Measurements from ENCODE around the gene ADAMTSL1.

Gene ADAMTSL1

DNA sequence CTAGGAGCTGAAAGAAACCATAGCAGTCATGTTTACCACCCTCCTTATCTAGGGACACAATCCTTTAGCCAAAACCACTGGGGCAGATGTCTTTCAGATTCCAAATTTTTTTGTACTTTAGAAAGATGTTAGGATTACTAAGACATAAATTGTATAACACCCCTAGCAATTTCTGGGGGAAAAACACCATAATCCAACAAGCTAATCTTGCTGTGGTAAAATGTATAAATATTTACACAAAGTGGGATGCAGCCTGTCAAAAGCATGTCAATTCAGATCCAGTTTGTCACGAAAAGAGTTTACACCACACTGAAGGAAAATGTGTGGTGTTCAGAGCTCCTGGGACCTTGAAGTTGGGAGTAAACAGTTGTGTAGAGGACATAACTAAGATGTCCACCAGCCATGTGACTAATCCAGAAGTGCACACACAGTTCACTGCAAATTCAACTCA lies 274.3 kb downstream of the ADAMTSL1 start:
- DNase-seq: no peak

DNA sequence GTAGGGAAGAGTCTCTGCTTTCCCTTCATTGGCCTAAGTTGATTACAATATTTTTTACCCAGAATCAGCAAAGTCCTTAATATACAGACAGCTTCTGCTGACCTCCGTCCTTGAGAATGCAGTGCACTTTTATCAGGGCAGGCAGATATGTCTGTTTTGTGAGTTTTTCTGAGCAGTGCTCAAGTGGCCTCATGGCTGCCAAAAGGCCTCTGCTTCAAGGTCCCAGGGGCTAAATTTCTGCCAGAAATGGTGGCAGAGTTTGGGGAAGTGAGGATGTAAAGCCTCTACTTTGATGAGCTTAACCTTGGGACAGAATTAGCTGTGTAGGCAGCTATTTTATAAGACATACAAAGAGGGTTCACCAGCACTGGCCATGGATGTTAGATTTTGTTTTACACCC lies 275.8 kb downstream of the ADAMTSL1 start:
- no peak for DNase-seq

DNA sequence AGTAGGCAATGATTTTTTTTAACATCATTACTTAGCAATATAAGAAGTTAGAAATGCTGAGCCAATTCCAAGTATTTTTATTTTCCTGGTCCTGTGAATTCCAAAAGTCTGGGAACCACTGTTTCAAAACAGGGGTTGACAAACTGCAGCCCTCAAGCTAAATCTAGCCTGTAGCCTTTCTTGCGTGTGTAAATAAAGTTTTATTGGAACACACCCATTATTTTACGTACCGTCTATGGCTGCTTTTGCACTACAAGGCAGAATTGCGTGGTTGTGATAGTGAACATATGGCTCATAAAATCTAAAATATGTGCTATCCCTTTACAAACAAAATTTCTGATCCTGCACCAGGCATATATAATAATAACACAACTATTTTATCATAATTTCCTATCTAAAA lies 280.0 kb downstream of the ADAMTSL1 start:
- no peak for DNase-seq

DNA sequence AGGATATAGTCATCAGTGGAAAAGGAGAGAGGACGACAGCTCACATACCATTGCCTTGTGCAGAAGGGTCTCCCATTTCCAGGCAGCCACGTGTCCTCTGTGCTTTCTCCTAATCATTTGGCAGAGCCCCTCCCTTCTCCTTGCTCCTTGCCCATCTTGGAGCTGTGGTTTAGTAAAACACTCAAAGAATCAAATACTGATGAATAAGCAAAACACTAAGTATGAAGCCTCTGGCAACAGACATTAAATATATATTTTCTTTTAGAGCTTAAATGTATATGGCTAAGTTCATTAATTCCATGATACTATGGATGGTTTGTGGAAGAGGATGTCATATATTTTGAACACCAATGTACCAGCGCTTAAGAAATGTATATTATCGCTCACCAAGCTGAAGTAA lies 280.6 kb downstream of the ADAMTSL1 start:
- DNase-seq: no peak

DNA sequence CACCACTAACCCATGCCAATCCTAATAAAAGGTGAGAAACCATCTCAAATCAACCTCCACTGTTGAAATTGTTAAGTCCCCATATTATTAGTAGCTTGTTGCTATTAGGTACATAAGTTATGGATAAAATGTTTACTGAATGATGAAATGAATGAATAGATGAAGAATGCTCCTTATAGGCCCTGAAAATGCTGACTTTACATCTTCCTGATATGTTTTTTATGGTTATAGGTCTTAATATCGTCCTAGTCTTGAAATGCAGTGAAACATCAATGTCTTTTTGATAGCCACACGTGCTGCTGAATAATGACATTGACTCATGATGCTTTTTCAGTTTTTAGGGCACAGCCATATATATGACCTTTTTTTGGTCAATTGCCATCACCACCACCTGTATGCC lies 281.3 kb downstream of the ADAMTSL1 start:
- DNase-seq: no peak

DNA sequence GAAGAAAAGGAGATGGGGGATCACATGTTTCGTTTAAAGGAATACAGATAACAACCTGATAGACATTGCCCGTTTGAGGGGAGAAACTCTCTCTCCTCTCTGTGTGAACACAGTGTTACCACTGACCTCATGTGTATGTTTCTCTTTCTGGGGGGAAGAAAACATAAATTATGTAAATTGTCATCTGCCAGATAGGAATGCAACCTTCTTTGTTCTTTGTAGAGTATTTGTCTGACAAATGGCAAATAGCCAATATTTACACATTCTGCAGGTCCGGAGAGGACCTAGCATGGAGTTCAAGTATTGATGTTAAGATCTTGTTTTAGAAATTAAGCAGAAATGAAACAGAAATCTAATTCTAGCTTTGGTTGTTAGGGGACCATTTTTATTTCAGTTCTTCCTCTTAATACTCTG lies 282.8 kb downstream of the ADAMTSL1 start:
- DNase-seq: no peak

DNA sequence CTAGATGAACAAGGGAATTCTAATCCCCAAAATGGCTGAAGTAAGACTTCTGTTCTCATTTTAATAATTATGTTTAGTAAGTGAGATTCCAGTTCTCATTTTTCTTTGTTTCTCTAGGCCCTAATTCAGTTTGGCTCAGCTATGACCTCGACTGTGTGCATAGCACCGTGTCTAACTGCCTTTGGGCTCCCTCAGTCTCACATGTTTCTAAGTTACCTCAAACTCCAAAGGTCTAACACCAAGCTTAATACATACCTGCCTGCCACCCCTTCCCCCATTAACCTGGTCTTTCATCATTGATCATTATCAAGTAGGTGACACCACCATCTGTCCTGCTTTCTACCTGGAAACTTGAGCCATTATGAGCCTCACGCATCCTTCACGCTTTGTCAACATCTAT lies 285.9 kb downstream of the ADAMTSL1 start:
- DNase-seq: no peak

DNA sequence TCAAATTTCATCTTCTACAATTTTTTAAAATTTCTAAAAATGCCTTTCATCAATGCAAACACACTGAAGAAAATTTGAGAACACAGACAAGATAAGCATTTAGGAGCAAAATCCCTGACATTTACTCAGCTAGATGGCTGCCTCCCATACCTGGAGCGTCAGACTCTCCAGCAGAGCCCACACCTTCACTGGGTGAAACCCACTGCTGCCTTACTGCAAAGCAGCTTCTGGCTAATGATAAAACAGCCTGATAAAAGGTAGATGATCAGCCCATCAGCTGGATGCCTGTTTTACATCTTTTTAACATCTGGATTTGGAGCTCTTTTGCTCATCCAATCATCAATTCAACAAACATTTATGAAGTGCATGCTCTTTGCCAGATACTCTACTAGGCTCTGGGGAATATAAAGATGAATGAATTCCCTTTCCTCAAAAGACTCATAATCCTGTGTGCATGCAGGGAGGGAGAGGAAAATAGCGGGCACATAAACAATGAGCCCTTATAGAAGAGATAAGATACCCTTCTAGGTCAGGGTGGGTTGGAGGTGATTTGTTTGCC lies 287.9 kb downstream of the ADAMTSL1 start:
- no peak for DNase-seq

DNA sequence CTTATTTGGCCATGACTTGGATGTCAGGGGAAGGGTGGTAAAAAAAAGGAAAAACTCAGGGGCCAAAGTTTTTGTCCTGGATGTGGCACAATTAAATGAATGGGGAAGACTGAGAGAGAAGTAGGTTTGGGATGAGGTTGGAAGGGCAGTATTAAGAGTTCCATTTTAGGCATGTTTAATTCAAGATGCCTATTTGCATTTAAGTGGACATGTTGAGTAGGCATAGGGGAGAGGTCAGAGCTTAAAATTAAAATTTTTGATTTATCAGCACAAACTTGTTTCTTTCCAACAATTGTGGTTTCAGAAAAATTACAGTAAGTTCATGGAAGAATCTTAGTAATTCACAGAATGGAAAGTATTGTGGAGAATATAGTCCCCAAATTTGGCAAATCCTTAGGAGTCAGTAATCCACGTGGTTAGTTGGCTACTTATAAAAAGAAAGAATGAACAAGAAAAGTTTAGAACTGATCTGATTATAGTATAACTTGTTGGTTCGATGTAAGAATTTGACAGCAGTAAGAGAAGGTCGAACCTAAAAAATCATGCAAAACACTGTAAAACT lies 293.1 kb downstream of the ADAMTSL1 start:
- DNase-seq: no peak

DNA sequence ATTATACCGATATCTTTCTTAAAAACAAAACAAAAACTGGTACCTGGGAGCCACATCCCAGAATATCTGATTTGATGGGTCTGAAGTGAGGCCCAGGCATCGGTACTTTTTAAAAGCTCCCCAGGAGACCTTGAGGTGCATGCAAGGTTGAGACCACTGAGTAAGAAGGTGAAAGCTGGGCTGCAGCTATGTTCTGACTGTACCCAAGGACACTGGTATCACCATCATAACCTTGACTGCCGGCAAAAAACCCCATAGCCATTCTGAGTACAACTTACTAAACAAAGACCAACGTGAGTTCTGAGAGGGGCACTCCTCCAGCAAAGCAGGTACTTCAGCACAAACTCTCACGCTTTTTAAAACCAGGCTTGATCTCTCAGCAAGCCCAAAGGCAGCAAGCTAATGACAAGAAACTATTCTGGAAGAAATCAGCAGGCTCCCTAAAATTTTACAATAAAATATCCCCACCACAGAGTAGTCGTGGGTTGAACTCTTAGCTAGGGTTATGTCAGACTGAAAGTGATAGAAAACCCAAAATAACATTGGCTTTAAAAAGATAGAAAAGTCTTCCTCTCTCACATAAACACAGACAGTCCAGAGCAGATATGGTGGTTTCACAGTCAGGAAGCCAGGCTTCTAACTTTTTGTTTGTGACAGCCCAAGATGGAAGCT lies 295.1 kb downstream of the ADAMTSL1 start:
- no peak for DNase-seq

DNA sequence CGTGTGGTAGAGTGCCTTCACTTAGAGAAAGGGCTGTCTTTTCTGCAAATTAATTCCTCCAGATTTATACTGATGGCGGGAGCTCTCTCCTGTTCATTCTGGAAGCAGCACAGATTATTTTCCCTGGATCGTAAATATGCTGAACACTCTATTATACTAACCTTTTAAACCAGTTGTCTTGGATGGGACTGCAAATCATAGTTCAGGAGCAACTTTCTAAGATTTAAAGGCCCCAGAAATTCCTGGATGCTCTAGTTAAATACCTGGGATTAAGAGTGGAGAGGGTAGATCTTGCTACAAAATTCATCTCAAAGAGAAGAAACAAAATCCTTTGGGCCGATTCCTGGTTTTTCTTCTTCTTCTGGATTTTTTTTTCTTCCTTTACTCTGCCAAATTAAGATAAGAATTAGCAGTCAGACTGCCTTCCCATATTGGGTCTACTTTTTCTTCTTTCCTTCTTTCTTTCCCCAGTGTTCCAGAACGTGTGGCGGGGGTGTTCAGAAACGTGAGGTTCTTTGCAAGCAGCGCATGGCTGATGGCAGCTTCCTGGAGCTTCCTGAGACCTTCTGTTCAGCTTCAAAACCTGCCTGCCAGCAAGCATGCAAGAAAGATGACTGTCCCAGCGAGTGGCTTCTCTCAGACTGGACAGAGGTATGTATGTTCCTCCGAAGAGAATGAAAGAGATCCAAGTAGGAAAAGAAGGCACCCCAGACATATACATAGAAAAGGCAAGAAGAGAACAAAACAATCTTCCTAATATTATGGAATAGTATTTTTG lies 296.4 kb downstream of the ADAMTSL1 start:
- DNase-seq: no peak

DNA sequence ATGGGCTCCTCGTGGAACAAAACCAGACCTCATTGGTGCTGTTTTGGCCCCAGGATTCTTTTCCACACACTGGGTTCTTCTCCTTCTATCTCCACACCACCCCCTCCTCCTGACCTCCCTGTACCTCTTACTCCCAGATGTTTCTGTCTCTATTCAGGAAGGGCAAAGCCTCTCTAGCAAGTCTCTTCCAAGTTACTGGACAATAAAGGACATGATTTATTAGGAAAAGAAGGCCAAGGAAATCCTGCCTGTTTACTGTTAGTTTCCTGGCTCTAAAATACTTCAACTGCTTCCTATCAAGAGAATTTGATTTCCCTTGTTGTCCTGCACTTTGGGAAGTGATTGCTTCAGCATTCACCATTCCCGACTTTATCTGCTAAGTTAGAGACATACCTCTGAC lies 297.1 kb downstream of the ADAMTSL1 start:
- no peak for DNase-seq

DNA sequence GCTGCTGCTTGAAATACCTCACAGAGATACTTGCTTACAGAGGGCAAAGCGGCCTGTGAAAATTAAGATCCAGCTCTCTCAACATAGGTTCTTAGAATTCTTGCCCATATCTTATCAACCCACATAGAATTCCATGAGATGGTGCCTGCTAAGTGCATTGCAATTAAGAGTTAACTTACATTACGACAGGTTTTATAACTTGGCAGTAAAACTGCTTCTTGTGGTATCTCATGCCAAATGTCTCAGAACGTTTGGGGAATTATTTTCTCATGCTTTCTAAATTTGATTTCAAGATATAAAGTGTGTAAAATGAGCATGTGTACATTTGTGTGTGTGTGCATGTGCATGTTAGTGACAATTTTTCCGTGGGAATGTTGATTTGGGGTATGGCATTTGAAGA lies 297.8 kb downstream of the ADAMTSL1 start:
- DNase-seq: no peak

DNA sequence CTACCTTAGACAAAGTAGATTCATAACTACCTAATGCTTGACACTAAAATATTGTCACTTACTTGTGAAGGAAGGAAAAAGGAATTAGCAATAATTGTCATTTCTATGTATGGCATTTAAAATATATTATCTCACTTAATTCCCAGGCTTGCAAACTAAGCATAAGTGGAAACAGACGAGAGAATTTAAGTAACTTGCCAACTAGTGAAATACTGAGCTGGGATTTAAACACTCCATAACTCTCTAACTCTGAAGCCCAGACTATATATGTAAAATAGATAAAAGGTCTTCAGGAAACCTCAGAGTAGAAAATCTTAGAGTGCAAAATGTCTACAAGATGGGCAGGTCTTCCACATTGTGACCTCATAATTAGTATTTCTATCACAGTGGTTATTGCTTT lies 301.3 kb downstream of the ADAMTSL1 start:
- DNase-seq: no peak

DNA sequence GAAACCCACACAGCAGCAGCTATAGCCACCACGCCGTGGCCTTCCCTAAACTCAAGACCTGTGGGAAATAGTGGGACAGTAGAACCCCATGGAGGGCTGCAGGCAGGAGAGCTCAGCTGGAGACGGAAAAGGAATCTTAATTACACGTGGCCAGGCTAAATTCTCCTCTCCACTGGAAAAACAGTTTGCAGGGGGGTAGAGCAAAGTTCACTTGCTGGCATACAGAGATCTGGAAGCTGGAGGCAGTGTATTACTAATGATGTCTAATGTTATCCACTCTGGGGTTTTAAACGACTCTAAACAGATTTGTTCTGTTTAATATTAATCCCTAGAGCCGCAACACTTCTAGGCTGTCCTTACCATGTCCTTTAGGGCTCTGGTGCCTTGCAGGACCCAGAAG lies 302.0 kb downstream of the ADAMTSL1 start:
- DNase-seq: no peak

DNA sequence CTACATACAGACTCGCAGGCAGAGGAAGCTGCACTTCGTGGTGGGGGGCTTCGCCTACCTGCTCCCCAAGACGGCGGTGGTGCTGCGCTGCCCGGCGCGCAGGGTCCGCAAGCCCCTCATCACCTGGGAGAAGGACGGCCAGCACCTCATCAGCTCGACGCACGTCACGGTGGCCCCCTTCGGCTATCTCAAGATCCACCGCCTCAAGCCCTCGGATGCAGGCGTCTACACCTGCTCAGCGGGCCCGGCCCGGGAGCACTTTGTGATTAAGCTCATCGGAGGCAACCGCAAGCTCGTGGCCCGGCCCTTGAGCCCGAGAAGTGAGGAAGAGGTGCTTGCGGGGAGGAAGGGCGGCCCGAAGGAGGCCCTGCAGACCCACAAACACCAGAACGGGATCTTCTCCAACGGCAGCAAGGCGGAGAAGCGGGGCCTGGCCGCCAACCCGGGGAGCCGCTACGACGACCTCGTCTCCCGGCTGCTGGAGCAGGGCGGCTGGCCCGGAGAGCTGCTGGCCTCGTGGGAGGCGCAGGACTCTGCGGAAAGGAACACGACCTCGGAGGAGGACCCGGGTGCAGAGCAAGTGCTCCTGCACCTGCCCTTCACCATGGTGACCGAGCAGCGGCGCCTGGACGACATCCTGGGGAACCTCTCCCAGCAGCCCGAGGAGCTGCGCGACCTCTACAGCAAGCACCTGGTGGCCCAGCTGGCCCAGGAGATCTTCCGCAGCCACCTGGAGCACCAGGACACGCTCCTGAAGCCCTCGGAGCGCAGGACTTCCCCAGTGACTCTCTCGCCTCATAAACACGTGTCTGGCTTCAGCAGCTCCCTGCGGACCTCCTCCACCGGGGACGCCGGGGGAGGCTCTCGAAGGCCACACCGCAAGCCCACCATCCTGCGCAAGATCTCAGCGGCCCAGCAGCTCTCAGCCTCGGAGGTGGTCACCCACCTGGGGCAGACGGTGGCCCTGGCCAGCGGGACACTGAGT lies 303.2 kb downstream of the ADAMTSL1 start:
- DNase-seq: no peak

DNA sequence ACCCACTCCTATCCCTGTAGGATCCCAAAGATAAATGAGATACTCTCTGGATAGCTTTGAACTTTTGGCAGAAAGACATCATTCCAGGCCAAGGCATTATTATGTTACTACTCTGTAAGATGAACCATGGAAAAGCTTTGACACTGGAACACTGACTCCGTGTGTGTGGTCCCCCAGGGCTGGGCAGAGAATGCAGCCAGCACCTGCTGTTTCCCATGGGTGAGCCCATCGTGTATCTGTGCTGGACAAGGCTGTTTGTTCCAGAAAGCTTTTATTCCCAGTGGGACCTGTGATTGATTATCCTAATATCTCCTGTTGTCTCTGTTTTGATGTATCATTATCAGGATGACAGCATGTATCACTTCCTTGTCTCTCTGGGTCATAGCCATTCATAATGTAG lies 304.2 kb downstream of the ADAMTSL1 start:
- DNase-seq: no peak

DNA sequence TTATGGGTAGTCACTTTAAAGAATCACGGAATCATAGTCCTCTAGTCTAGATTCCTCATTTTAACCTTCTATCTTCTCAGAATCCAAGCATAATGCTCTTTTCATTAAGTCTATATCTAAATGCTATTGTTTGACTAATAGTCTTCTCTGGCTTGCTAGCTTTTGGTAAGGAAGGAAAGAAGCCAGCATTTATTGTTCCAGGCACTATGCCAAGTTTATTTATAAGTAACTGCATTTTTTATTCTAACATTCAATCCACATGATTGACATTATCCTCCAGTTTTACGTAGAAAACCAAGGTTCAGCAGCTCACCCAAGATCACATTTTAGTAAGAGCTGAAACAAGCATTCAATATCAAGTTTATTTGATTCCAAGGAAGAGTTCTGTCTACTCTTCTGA lies 304.9 kb downstream of the ADAMTSL1 start:
- DNase-seq: no peak

DNA sequence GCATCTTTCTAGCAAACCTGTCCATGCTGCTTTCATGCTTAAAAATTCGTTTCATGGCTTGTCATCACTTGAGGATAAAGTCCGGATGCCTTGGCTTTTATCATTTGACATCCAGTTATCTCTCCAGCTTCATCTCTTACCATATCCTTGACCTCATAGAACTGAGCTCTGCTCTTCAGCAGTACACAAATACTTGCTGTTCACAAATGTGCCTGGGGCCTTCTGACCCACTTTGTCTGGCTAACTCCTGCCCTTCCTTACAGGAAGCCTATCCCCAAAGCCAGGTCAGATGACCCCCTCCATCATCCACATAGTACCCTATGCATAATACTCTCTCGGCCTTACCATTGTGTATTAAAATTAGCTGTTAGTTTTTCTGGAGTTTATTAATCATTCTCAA lies 310.0 kb downstream of the ADAMTSL1 start:
- no peak for DNase-seq

DNA sequence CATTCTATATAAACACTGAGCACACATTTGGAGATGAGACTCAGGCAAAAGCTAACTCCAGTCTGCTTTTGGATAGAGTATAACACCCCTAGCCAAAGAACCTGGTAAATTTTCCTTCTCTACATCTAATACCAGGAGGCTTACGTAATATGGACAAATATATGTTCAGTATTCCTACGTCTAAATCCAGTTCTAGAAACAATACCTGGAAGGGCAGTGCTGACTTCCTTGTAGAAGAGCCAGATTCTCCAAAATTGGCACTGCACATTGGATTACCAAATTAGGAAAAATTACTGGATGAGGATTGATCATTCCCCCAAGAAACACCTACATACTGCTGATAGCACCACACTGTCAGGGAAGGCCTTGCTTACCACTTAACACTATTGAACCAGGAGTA lies 311.7 kb downstream of the ADAMTSL1 start:
- DNase-seq: no peak

DNA sequence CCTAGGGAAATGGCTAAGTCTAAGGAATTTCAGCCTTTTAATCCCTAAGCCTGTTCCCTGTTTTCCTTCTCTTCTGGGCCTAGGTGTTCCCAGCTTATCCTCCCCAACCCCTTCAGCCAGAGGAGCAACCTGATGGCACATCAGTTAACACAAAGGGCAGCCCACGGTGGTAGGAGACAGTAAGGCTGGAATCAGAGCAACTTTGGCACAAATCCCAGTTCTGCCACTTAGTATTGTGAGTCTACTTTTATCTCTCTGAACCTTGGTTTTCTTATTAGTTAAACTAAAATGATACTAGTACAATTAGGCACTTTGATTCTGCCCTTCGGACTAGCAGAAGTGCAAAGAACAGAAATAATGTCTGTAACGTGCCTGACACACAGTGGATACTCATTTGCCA lies 312.2 kb downstream of the ADAMTSL1 start:
- DNase-seq: no peak

DNA sequence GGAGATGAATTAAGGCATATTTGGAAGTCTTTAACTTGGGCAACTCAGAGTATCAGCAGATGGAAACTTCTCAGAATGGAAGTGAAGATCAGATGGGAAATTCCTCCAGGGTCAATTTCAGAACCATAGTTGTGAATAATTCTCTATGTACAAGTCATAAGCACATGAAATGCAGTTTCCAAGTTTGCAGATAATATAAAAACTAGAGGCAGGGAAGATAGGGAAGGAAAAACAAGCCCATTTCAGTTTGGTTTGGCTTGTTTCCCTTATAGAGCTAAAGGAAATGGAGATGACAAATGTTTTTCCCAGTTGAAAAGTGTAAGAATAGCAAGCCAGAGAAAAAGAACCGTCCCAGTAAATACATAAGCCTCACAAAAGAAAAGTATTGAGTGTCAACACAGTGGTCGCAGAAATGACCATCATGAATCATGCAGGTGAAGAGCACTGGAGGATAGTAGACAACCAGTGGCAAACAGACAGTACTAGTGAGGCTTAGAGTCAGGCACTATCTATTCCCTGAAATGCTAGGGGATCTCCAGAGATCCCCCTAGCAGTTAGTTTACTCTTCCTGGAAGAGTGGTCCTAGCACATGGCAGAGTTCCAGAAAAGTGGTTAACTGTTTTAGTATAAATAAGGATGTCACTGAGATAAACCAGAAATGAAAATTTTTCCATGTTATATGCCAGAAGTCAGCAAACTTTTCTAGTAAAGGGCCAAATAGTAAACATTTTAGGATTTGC lies 313.1 kb downstream of the ADAMTSL1 start:
- DNase-seq: no peak
